Measurements from ENCODE around the gene ALKBH5. TPM values are rescaled to one million over a fixed set of nuclear protein-coding genes. Genes with fewer than 3 reads are reported as not detected.

The ALKBH5 gene
- total and polyA plus RNA-seq, 2 of the 8 experiments (the other 6 are each of a cell fraction or from before 2014, with no cell fraction given): 63.7 to 86.4 TPM

- TF ChIP-seq YY1 (IDR thresholded peaks at IDR 0.05; ENCODE audit: low read depth, low read length) (no peak), NRF1 (IDR thresholded peaks at IDR 0.05; ENCODE audit: low read depth, low read length) (no peak), GABPA (IDR thresholded peaks at IDR 0.05; ENCODE audit: borderline replicate concordance, insufficient read depth, low read length) (no peak)
These were observed 44.1 kb upstream of the ALKBH5 start (continued) for GRCh38 chr17:18139498-18139897.
